CD4-positive, alpha-beta T cell treated with Interleukin-17A for 4 hours (primary cell): ENCODE measurements around the gene PRKCD.

Source experiments
- DNase-seq: peaks from one replicate; pipeline ENCODE4 v3.0.0-alpha.2; 2020; ENCODE audit warnings: mixed read lengths

Gene PRKCD

GRCh38 chr3:53171827-53172505 lies 11.0 kb downstream of the PRKCD start:
- DNase-seq: no peak

GRCh38 chr3:53173107-53173506 lies 12.1 kb downstream of the PRKCD start:
- no peak for DNase-seq

- no peak for DNase-seq
Measured at GRCh38 chr3:53174346-53175250, 13.6 kb downstream of the PRKCD start.

- DNase-seq: no peak
Measured at GRCh38 chr3:53175613-53176540, 14.9 kb downstream of the PRKCD start.

- DNase-seq: no peak
Measured at GRCh38 chr3:53178246-53178645, 17.2 kb downstream of the PRKCD start.

- no peak for DNase-seq
Measured at GRCh38 chr3:53179580-53179979, 18.6 kb downstream of the PRKCD start.

- no peak for DNase-seq
Measured at GRCh38 chr3:53180305-53181023, 19.5 kb downstream of the PRKCD start.

GRCh38 chr3:53181024-53181371 lies 20.0 kb downstream of the PRKCD start:
- no peak for DNase-seq

- no peak for DNase-seq
Measured at GRCh38 chr3:53181528-53181927, 20.5 kb downstream of the PRKCD start.

- no peak for DNase-seq
Measured at GRCh38 chr3:53182764-53183355, 21.9 kb downstream of the PRKCD start.

- no peak for DNase-seq
Measured at GRCh38 chr3:53183514-53183913, 22.5 kb downstream of the PRKCD start.

- DNase-seq: no peak
Measured at GRCh38 chr3:53184701-53185100, 23.7 kb downstream of the PRKCD start.

- DNase-seq: no peak
Measured at GRCh38 chr3:53185761-53186465, 24.9 kb downstream of the PRKCD start.

- no peak for DNase-seq
Measured at GRCh38 chr3:53186726-53187125, 25.7 kb downstream of the PRKCD start.

GRCh38 chr3:53187430-53187829 lies 26.4 kb downstream of the PRKCD start:
- no peak for DNase-seq

GRCh38 chr3:53188136-53188685 lies 27.2 kb downstream of the PRKCD start:
- no peak for DNase-seq

- no peak for DNase-seq
Measured at GRCh38 chr3:53188720-53189119, 27.7 kb downstream of the PRKCD start.

GRCh38 chr3:53189276-53189675 lies 28.3 kb downstream of the PRKCD start:
- no peak for DNase-seq

GRCh38 chr3:53190659-53191058 lies 29.6 kb downstream of the PRKCD start:
- DNase-seq: no peak

- no peak for DNase-seq
Measured at GRCh38 chr3:53191836-53192480, 30.9 kb downstream of the PRKCD start.

- no peak for DNase-seq
Measured at GRCh38 chr3:53192608-53193007, 31.6 kb downstream of the PRKCD start.
